Left kidney (tissue), 2 donors: Measurements from ENCODE around the gene DENND6B. TPM values are rescaled to one million over a fixed set of nuclear protein-coding genes. Genes with fewer than 3 reads are reported as not detected.

Source experiments
- DNase-seq: peaks from one replicate; pipeline ENCODE4 v3.0.0-alpha.2; 2013
- polyA plus RNA-seq: library from polyadenylated mRNA; unstranded; fragments of 120-200 nt; gene quantifications from one replicate; pipeline ENCODE4 v1.2.1, GENCODE V29; 2013; ENCODE audit not compliant: insufficient read length

Gene DENND6B
- polyA plus RNA-seq, 1 donor: 13.9 TPM

- no peak for DNase-seq
These were observed 22.1 kb downstream of the DENND6B start for GRCh38 chr22:50304528-50305392.

- no peak for DNase-seq
These were observed 22.8 kb downstream of the DENND6B start for GRCh38 chr22:50303848-50304527.

GRCh38 chr22:50303515-50303847 lies 23.3 kb downstream of the DENND6B start:
- no peak for DNase-seq

- DNase-seq: no peak
These were observed 24.2 kb downstream of the DENND6B start for GRCh38 chr22:50302564-50302963.

GRCh38 chr22:50302041-50302541 lies 24.7 kb downstream of the DENND6B start:
- DNase-seq: no peak

GRCh38 chr22:50301581-50301991 lies 25.2 kb downstream of the DENND6B start:
- DNase-seq: no peak

GRCh38 chr22:50300620-50301257 lies 26.1 kb downstream of the DENND6B start:
- DNase-seq: no peak

GRCh38 chr22:50299785-50300619 lies 26.8 kb downstream of the DENND6B start:
- DNase-seq: no peak

- DNase-seq: no peak
These were observed 27.7 kb downstream of the DENND6B start for GRCh38 chr22:50298937-50299784.

GRCh38 chr22:50298266-50298637 lies 28.6 kb downstream of the DENND6B start:
- DNase-seq: no peak

GRCh38 chr22:50297510-50298265 lies 29.1 kb downstream of the DENND6B start:
- no peak for DNase-seq

GRCh38 chr22:50296658-50297490 lies 29.9 kb downstream of the DENND6B start:
- DNase-seq: no peak

GRCh38 chr22:50294319-50294656 lies 32.5 kb downstream of the DENND6B start:
- DNase-seq: no peak

- no peak for DNase-seq
These were observed 33.1 kb downstream of the DENND6B start for GRCh38 chr22:50293441-50294318.

GRCh38 chr22:50292643-50293440 lies 34.0 kb downstream of the DENND6B start:
- DNase-seq: no peak

GRCh38 chr22:50289942-50290630 lies 36.7 kb downstream of the DENND6B start:
- no peak for DNase-seq
